Glomerular visceral epithelial cell (primary cell): ENCODE results near the gene FAM13B.

Experiments used
- DNase-seq: peaks from one replicate; pipeline ENCODE4 v3.0.0-alpha.2; 2016; ENCODE audit errors: extremely low spot score

FAM13B gene

DNA sequence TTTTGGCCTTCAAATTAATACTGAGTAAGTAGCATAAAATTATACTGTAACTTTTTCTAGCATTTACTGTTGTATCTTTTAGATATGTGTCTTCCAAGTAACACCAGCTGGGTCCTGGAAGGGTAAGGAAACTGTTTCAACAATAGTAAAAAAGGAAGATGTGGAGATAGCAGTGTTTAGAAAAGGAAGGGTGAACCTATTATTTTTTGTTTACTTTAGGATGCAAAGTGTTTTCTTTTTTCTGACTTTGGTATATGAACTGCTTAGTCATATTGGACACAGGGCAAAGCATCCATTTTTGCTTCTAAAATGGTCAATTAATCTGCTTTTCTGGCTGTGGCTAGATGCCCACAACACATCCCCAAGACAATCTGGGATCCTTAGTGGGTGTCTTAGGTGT is 138.3 kb downstream of the FAM13B start:
- no peak for DNase-seq

DNA sequence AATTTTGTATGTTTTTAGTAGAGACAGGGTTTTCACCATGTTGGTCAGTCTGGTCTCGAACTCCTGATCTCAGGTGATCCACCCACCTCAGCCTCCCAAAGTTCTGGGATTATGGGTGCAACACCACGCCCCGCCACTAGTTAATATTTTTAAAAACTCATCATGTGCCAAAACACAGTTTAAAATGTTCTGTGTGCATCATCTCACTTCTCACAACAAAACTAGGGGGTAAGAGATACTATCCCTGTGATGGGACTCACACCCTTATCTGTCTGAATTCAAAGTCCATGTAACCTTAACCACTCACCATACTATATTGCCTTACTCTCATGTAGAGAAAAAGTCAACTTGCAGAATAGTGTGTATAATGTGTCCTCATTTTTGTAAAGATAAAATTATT is 141.0 kb downstream of the FAM13B start:
- DNase-seq = no peak

DNA sequence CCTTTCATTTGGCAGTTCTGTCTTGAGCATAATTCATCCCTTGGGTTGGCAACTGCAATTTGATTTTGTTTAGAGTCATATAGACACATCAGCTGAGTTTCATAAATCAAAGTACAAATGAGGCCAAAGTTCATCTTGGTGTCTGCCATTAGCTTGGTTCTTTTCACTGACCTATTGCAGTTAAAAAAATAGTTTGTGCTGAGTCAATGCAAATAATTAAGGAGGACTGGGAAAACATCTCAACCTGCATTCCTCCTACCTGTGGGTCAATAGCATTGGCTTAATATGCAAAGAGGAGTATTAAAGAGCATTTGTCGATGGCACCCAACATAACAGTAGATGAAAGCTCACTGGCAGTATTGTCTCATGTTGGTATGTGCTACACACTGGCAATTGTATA is 142.0 kb downstream of the FAM13B start:
- no peak for DNase-seq

DNA sequence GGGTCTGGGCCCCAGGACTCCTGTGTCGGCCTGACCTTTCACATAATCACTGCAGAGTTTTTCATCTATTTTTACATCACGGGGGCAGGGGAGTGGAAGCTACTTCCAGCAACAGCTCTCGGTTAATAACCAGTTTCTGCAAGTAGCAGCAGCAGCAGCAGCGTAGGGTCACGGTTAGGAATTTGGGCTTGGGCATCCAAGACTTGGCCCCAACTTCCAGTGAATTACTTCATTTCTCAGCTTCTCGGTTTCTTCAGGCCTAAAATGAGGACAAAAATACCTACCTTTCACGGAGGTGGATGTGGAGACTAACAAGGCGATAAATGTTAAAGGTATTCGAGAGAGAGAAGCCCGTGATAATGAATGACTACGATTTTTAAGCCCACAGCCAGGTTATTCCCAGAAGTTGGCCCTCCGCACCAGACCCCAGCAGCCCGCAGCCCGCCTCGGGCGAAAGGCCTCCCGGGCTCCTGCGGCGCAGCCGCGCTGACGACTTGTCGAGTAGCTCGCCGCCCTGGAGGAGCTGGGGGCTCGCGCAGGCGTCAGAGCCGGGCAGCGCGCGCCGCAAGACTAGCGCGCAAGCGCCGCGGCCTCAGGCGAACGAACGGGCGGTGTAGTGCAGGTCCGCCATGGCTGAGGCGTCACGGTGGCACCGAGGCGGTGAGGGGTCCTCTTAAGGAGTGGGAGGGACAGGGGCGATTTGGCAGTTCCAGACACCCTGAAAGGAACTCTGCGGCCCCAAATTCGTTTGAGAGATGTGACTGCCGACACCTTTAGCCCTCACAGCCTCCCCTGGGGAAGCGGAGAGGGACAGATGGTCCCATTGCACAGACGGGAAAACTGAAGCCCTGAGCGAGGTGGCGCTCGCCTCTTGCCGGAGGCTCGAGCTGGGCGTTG is 143.8 kb downstream of the FAM13B start, which contains the start of gene PKD2L2:
TSS of gene PKD2L2 (plus strand) at position 595 of the 897 bp plus-strand sequence. CDS start at position 630, 35 bp downstream.
- peak; percentile 75 for DNase-seq

DNA sequence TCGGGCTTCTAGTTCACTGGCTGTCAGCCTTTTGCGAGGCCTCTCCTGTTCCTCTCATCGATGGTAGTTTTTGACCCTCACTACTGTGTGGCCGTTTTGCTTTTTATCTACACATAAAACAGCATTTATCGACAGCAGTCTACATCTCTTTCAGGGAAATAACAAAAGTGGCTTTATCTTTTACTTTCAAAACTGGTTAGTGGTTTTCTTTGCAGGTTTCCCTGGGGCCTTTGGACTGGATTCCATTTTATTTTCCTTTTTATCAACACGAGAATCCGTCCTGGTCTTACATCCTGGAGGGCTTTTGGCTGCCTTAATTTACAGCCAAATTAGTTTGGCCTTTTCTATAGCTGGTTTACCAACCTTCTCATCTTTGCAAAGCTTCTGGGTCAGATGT is 144.4 kb downstream of the FAM13B start:
- DNase-seq = no peak
